Lung (tissue), 14 donors: ENCODE data around the gene NPY4R2. TPM values are rescaled to one million over a fixed set of nuclear protein-coding genes. Genes with fewer than 3 reads are reported as not detected.
"Not testable (repeated sequence)": the region's sequence is repeated elsewhere in the genome, so short reads cannot be mapped to it uniquely, and the experiment has no call there.

Experiments used
- ATAC-seq: fragments of 200-7000 bp; cut with Tn5 transposase; one replicate; pipeline ENCODE4 v1.9.1; 2020; ENCODE audit warnings: moderate number of reproducible peaks; ENCODE audit not compliant: insufficient read depth, low FRiP score
- DNase-seq, 3 donors: peaks; one replicate each; pipeline ENCODE4 v3.0.0-alpha.2; 2013 to 2017
- H3K27ac ChIP-seq, 2 donors: one replicate each; pipeline ENCODE4 v1.5.1; 2013; ENCODE audit warnings: mild to moderate bottlenecking in 2 of 2, moderate library complexity in 2 of 2, control low read depth in 1 of 2, inconsistent platforms in 1 of 2, low read depth in 1 of 2, low read length in 1 of 2
- H3K27me3 ChIP-seq, 3 donors: one replicate each; pipeline ENCODE4 v1.5.1; 2013; ENCODE audit warnings: low read length in 2 of 3; ENCODE audit not compliant: control insufficient read depth in 3 of 3, insufficient read depth in 3 of 3
- H3K36me3 ChIP-seq, 4 donors: one replicate each; pipeline ENCODE4 v1.5.1; 2013; ENCODE audit warnings: low read length in 4 of 4, mild to moderate bottlenecking in 1 of 4, moderate library complexity in 1 of 4; ENCODE audit not compliant: control insufficient read depth in 4 of 4, insufficient read depth in 4 of 4
- H3K4me1 ChIP-seq, 5 donors: one replicate each; pipeline ENCODE4 v1.5.1; 2013; ENCODE audit warnings: low read length in 5 of 5, mild to moderate bottlenecking in 2 of 5, moderate library complexity in 1 of 5; ENCODE audit not compliant: control insufficient read depth in 5 of 5, insufficient read depth in 5 of 5
- H3K4me3 ChIP-seq: one replicate; pipeline ENCODE4 v1.5.1; 2013; ENCODE audit warnings: mild to moderate bottlenecking, control low read depth, moderate library complexity
- H3K9ac ChIP-seq, 2 donors: one replicate each; pipeline ENCODE4 v1.5.1; 2013; ENCODE audit warnings: low read length in 2 of 2, control low read depth in 1 of 2; ENCODE audit not compliant: insufficient read depth in 1 of 2
- H3K9me3 ChIP-seq, 4 donors: one replicate each; pipeline ENCODE4 v1.5.1; 2013; ENCODE audit warnings: low read length in 3 of 4, mild to moderate bottlenecking in 1 of 4, moderate library complexity in 1 of 4; ENCODE audit not compliant: control insufficient read depth in 4 of 4, insufficient read depth in 3 of 4
- WGBS, 2 donors: extraction: QIAGEN DNeasy Blood & Tissue Kit; methylation state at CpG; one replicate each; pipeline ENCODE4 v1.1.7; 2013; 5-methylcytosine and 5-hydroxymethylcytosine counted together
- long read RNA-seq, 5 donors: transcript quantifications; one replicate each; lab custom pipeline, GENCODE V29; 2026
- polyA plus RNA-seq, 2 donors: library from polyadenylated mRNA; stranded (reverse); fragments of 200-250 nt; gene quantifications; one replicate each; pipeline ENCODE4 v1.2.1, GENCODE V29; 2013
- total RNA-seq, 2 donors: library from RNA; depleted of rRNA in 1 of 2; stranded (reverse); fragments of >200 nt in 1 of 2; gene quantifications; one replicate each; pipeline ENCODE4 v1.2.1, GENCODE V29; 2014 to 2021
- donor health status: Bipolar disorder and iron deficiency.
- donor health status: healthy.
- donor health status: DM: yes; HTN: yes; CAD: no.

The NPY4R2 gene
- total RNA-seq (10 to 100 TPM in 1 of 2 donors, 1 to 10 TPM in 1; 2.9 to 36.8 TPM), polyA plus RNA-seq (under 1 TPM; 0.07 to 0.45 TPM)
- long read RNA-seq, donor 1 = 0 reads
- long read RNA-seq, donor 2 = 0 reads
- long read RNA-seq, donor 3 = 0 reads
- long read RNA-seq, donor 4 = 0 reads
- long read RNA-seq, donor 5 = 0 reads

- H3K9me3 ChIP-seq, H3K27me3 ChIP-seq, H3K4me1 ChIP-seq, ATAC-seq, DNase-seq, H3K9ac ChIP-seq, H3K4me3 ChIP-seq, H3K27ac ChIP-seq, H3K36me3 ChIP-seq: not testable (repeated sequence)
- WGBS, 2 donors = 36% methylated on average over 3 of the region's 35 CpGs; no CpG with 5 or more reads in 1 of the 2 donors
Measured at GRCh38 chr10:47918475-47918874, at the start of gene NPY4R2. Gene NPY4R2 (plus strand): TSS chr10:47918662. CDS start chr10:47921988, 3,326 bp downstream.

- H3K27ac ChIP-seq, H3K9ac ChIP-seq, H3K36me3 ChIP-seq, DNase-seq, H3K27me3 ChIP-seq, H3K4me1 ChIP-seq, H3K9me3 ChIP-seq, ATAC-seq, H3K4me3 ChIP-seq: not testable (repeated sequence)
- no CpG with 5 or more reads among the region's 8 CpGs for WGBS, 2 donors
Measured at GRCh38 chr10:47870887-47871286, 47.6 kb upstream of the NPY4R2 start.

- not testable (repeated sequence) for H3K9ac ChIP-seq, H3K4me1 ChIP-seq, ATAC-seq, H3K4me3 ChIP-seq, H3K27me3 ChIP-seq, H3K27ac ChIP-seq, H3K36me3 ChIP-seq, DNase-seq, H3K9me3 ChIP-seq
- 97 to 100% methylated on average over 3 of the region's 8 CpGs for WGBS, 2 donors
Measured at GRCh38 chr10:47871485-47872180, 46.8 kb upstream of the NPY4R2 start.

GRCh38 chr10:47872236-47872635 is 46.2 kb upstream of the NPY4R2 start:
- H3K27me3 ChIP-seq, ATAC-seq, H3K9me3 ChIP-seq, DNase-seq, H3K4me3 ChIP-seq, H3K4me1 ChIP-seq, H3K27ac ChIP-seq, H3K36me3 ChIP-seq, H3K9ac ChIP-seq: not testable (repeated sequence)
- no CpG with 5 or more reads among the region's 5 CpGs for WGBS, 2 donors

- not testable (repeated sequence) for H3K4me3 ChIP-seq, H3K9ac ChIP-seq, H3K36me3 ChIP-seq, DNase-seq, H3K27me3 ChIP-seq, ATAC-seq, H3K27ac ChIP-seq, H3K9me3 ChIP-seq, H3K4me1 ChIP-seq
- no CpG with 5 or more reads among the region's 3 CpGs for WGBS, 2 donors
Measured at GRCh38 chr10:47884239-47884638, 34.2 kb upstream of the NPY4R2 start.

- not testable (repeated sequence) for H3K36me3 ChIP-seq, H3K4me1 ChIP-seq, H3K27me3 ChIP-seq, H3K4me3 ChIP-seq, ATAC-seq, H3K9ac ChIP-seq, DNase-seq, H3K9me3 ChIP-seq, H3K27ac ChIP-seq
- no CpG with 5 or more reads among the region's 3 CpGs for WGBS, 2 donors
Measured at GRCh38 chr10:47884934-47885333, 33.5 kb upstream of the NPY4R2 start.

- not testable (repeated sequence) for H3K36me3 ChIP-seq, H3K27me3 ChIP-seq, H3K9ac ChIP-seq, H3K4me3 ChIP-seq, H3K27ac ChIP-seq, H3K9me3 ChIP-seq, DNase-seq, ATAC-seq, H3K4me1 ChIP-seq
- no CpG with 5 or more reads among the region's 2 CpGs for WGBS, 2 donors
Measured at GRCh38 chr10:47886356-47886755, 32.1 kb upstream of the NPY4R2 start.

- H3K4me1 ChIP-seq, H3K27me3 ChIP-seq, H3K4me3 ChIP-seq, H3K9me3 ChIP-seq, H3K36me3 ChIP-seq, DNase-seq, H3K9ac ChIP-seq, H3K27ac ChIP-seq, ATAC-seq: not testable (repeated sequence)
- WGBS, 2 donors = no CpG with 5 or more reads among the region's 4 CpGs
Measured at GRCh38 chr10:47886827-47887226, 31.6 kb upstream of the NPY4R2 start.
